GM12873 (cell line): ENCODE measurements around the gene ITIH4.

Source experiments
- CTCF ChIP-seq: IDR thresholded peaks from 2 replicates; pipeline ENCODE4 v1.5.1; 2012; ENCODE audit warnings: low read depth, mild to moderate bottlenecking, moderate library complexity, low read length, control low read depth; ENCODE audit not compliant: insufficient read depth; ENCODE audit errors: missing control alignments

The ITIH4 gene

GRCh38 chr3:52770496-52771333 lies 59.8 kb downstream of the ITIH4 start, which contains the start of gene NEK4:
TSS of gene NEK4 (minus strand) at chr3:52770940. CDS start at chr3:52770746, 194 bp downstream.
- TF ChIP-seq CTCF: no peak

GRCh38 chr3:52769786-52770455 lies 60.6 kb downstream of the ITIH4 start:
- TF ChIP-seq CTCF: no peak

- TF ChIP-seq CTCF: no peak
Observed at GRCh38 chr3:52763466-52763865, 67.0 kb downstream of the ITIH4 start.
